ENCODE results near the gene DDN. TPM values are rescaled to one million over a fixed set of nuclear protein-coding genes. Genes with fewer than 3 reads are reported as not detected.

The DDN gene
- total RNA-seq, 2 experiments from 2014 or later = 0.72 to 1.2 TPM

DNA sequence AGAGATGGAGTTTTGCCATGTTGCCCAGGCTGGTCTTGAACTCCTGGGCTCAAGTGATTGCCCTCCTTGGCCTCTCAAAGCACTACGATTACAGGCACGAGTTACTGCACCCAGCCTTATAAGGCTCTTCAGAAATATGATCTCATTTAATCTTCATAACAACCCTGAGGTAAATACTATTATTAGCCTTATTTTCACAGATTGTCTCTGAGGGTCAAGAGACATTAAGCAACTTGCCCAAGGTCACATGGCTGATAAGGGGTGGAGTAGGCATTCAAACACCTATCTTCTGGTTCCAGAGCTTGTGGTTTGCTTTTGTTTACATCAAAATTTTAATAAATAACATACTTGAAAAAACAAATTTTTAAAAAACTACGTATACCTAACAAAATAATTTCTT is 14.3 kb upstream of the DDN start:
- DNase-seq = no peak
- Mint-ChIP-seq H3K36me3 (ENCODE audit: low read depth) (peaks cover 31% of the 10 kb centered on the region), H3K4me1 (ENCODE audit: low read depth) (peaks cover 13% of the 10 kb centered on the region), H3K9me3 (no peaks in the 10 kb centered on the region), H3K27me3 (no peaks in the 10 kb centered on the region), H3K27ac (no peak overlapping the region), H3K4me3 (no peak overlapping the region)
- no peak for ATAC-seq
- POLR2A ChIA-PET = interaction anchor here (0.6 to 1.5 kb wide), 4 partner anchors 15 to 175 kb away, joined by 3 to 4 read pairs (median 3); no protein-coding TSS in a partner anchor
- TF ChIP-seq, protein P1, sequence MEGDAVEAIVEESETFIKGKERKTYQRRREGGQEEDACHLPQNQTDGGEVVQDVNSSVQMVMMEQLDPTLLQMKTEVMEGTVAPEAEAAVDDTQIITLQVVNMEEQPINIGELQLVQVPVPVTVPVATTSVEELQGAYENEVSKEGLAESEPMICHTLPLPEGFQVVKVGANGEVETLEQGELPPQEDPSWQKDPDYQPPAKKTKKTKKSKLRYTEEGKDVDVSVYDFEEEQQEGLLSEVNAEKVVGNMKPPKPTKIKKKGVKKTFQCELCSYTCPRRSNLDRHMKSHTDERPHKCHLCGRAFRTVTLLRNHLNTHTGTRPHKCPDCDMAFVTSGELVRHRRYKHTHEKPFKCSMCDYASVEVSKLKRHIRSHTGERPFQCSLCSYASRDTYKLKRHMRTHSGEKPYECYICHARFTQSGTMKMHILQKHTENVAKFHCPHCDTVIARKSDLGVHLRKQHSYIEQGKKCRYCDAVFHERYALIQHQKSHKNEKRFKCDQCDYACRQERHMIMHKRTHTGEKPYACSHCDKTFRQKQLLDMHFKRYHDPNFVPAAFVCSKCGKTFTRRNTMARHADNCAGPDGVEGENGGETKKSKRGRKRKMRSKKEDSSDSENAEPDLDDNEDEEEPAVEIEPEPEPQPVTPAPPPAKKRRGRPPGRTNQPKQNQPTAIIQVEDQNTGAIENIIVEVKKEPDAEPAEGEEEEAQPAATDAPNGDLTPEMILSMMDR (IDR thresholded peaks at IDR 0.05) = no peak
- CTCF ChIA-PET = interaction anchor here (0.9 to 7.6 kb wide), 5 partner anchors 12 to 122 kb away, joined by 3 to 57 read pairs (median 10); no protein-coding TSS in a partner anchor
- intact Hi-C loops (cut with micrococcal nuclease) = no loop called here

- intact Hi-C loops (cut with micrococcal nuclease) = no loop called here
- peaks cover 36% of the 10 kb centered on the region for H3K36me3 Mint-ChIP-seq (ENCODE audit: low read depth)
- peaks cover 11% of the 10 kb centered on the region for H3K4me1 Mint-ChIP-seq (ENCODE audit: low read depth)
- CTCF ChIA-PET = interaction anchor here (0.9 to 7.6 kb wide), 5 partner anchors 11 to 122 kb away, joined by 3 to 57 read pairs (median 10); no protein-coding TSS in a partner anchor
- ATAC-seq (no peak), DNase-seq (no peak)
- H3K27me3 Mint-ChIP-seq = no peaks in the 10 kb centered on the region
- no peak overlapping the region for H3K4me3 Mint-ChIP-seq
- TF ChIP-seq, protein P1 (IDR thresholded peaks at IDR 0.05) = no peak
- no peaks in the 10 kb centered on the region for H3K9me3 Mint-ChIP-seq
- POLR2A ChIA-PET = interaction anchor here (1.0 to 1.5 kb wide), 3 partner anchors 13 to 175 kb away, joined by 3 to 4 read pairs (median 3); no protein-coding TSS in a partner anchor
- no peak overlapping the region for H3K27ac Mint-ChIP-seq
Measured at GRCh38 chr12:49012739-49013138, 13.6 kb upstream of the DDN start.

DNA sequence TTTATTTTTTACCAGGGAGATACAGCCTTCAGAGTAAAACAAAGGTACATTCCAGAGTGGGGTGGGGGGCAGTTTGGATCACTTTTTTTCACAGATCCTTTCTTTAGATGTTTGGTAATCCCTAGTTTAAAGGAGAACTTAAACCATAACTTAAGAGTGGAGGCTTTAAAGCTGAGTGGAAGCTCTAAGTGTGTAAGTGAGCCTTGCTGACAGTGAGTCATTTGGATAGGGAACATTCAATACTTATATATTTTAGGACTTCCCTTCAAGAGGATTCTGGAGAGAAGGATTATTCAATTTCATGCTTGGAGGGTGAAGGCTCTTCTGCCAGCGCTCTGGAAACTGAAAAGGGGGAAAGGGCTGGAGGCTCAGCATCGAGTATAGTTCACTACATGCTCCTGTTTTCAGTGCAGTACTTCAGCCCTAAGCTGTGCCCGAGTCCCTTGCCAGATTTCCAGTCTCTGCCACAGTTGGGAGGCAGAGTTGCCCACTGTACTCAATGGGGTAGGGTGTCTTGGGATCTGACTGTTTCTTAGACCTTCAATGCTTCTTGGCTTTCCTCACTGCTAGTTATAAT is 11.0 kb upstream of the DDN start:
- Mint-ChIP-seq H3K36me3 (ENCODE audit: low read depth) (peaks cover 34% of the 10 kb centered on the region), H3K4me3 (no peak overlapping the region), H3K27ac (no peak overlapping the region), H3K27me3 (no peaks in the 10 kb centered on the region), H3K4me1 (ENCODE audit: low read depth) (no peaks in the 10 kb centered on the region), H3K9me3 (no peaks in the 10 kb centered on the region)
- ChIA-PET POLR2A (interaction anchor here (0.6 to 1.2 kb wide), 3 partner anchors 11 to 121 kb away, joined by 3 to 4 read pairs (median 3); partner anchors contain the start of genes DDN and TUBA1B), CTCF (interaction anchor here (0.7 to 1.7 kb wide), 5 partner anchors 10 to 119 kb away, joined by 3 to 7 read pairs (median 4); partner anchors contain the start of gene DDN)
- TF ChIP-seq, protein P1 (IDR thresholded peaks at IDR 0.05) = no peak
- DNase-seq (no peak), ATAC-seq (no peak)
- intact Hi-C loops (cut with micrococcal nuclease) = no loop called here

GRCh38 chr12:49008943-49009342 is 9.8 kb upstream of the DDN start:
- Mint-ChIP-seq H3K4me1 (ENCODE audit: low read depth) (no peaks in the 10 kb centered on the region), H3K4me3 (no peak overlapping the region), H3K9me3 (no peaks in the 10 kb centered on the region), H3K27me3 (no peaks in the 10 kb centered on the region), H3K36me3 (ENCODE audit: low read depth) (peaks cover 42% of the 10 kb centered on the region), H3K27ac (no peak overlapping the region)
- DNase-seq (no peak), ATAC-seq (no peak)
- ChIA-PET CTCF (interaction anchor here (0.8 to 2.0 kb wide), 6 partner anchors 9 to 21 kb away, joined by 3 to 7 read pairs (median 4); partner anchors contain the start of gene DDN), POLR2A (no interaction called here)
- TF ChIP-seq, protein P1 (IDR thresholded peaks at IDR 0.05) = no peak
- intact Hi-C loops (cut with micrococcal nuclease) = no loop called here

DNA sequence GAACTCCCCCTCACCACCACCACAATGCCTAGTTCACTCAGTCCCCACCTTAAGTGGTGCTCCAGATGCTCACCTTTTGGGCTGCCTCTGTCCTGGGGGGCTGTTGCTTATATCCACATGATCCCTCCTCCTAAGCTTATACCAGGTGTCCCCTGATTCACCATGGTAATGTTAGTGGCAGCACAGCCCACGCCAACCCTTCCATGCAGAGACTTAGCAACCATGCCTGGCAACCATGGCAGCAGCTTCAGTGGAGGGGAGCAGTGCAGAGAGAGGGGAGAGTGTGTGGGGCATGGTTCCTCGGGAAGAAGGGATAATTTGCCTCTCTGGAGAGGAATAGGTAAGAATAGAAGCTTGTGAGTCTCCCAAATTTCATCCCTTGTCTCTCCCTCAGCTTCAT is 1.2 kb upstream of the DDN start:
- no peaks in the 10 kb centered on the region for H3K9me3 Mint-ChIP-seq
- ChIA-PET CTCF (interaction anchor here (0.9 to 21.6 kb wide), 10 partner anchors 9 to 148 kb away, joined by 3 to 896 read pairs (median 9); partner anchors contain the start of genes ARF3, DDX23, WNT1 and WNT10B), POLR2A (interaction anchor here (0.8 to 3.7 kb wide), 9 partner anchors 11 to 88 kb away, joined by 3 to 14 read pairs (median 4); partner anchors contain the start of genes PRKAG1 and WNT1)
- TF ChIP-seq, protein P1 (IDR thresholded peaks at IDR 0.05) = no peak
- DNase-seq = no peak
- peaks cover 22% of the 10 kb centered on the region for H3K27me3 Mint-ChIP-seq
- intact Hi-C loops (cut with micrococcal nuclease) = no loop called here
- peaks cover 44% of the 10 kb centered on the region for H3K36me3 Mint-ChIP-seq (ENCODE audit: low read depth)
- peaks cover 26% of the 10 kb centered on the region for H3K4me1 Mint-ChIP-seq (ENCODE audit: low read depth)
- H3K27ac Mint-ChIP-seq = no peak overlapping the region
- H3K4me3 Mint-ChIP-seq = no peak overlapping the region
- ATAC-seq = no peak

Measured in activated CD8-positive, alpha-beta T cell treated with anti-CD3 and anti-CD28 coated beads for 36 hours (primary cell).